ENCODE data around the gene THADA. TPM values are rescaled to one million over a fixed set of nuclear protein-coding genes. Genes with fewer than 3 reads are reported as not detected.

The THADA gene
- polyA plus RNA-seq, 4 donors = 6.3 to 13.5 (median 12.7) TPM

DNA sequence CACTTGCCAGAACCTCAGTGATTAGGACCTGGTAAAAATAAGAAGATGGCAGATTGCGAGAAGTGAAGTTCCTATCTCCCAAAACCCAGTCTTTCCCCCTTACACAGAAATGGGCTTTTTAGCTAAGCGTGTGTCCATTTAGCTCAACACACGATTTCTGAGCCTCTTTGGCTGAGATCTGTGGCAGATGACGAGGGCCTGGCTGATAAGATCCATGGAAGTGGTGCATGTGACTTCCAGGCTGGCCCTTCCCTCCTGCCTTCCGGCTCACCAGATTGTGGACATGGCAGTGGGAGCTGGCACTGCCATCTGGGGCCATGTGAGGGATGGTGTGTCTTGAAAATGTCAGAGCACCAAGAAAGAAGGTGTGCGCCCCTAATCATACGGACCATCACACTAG, 328.5 kb downstream of the THADA start:
- FAIRE-seq (no peak), DNase-seq (no peak)
- 89 to 94% (median 92%) methylated on average over 7 of the region's 7 CpGs for WGBS, 3 donors
- no peak overlapping the region for H3K4me3 ChIP-seq (ENCODE audit: low read depth in 1 of 3, low read length in 3 of 3)
- H3K27ac ChIP-seq (ENCODE audit: low read depth in 1 of 3, low read length in 2 of 3) = peak overlapping the region in 1 of 3 donors; percentile 32
- H3K9me3 ChIP-seq (ENCODE audit: control insufficient read depth in 2 of 2, insufficient read depth in 1 of 2, low read depth in 1 of 2, low read length in 1 of 2) = no peaks in the 10 kb centered on the region
- peaks cover 0 to 24% (median 0%) of the 10 kb centered on the region in 3 donors for H3K36me3 ChIP-seq (ENCODE audit: control insufficient read depth in 3 of 3, insufficient read depth in 2 of 3, low read depth in 1 of 3, low read length in 3 of 3)
- H3K4me1 ChIP-seq (ENCODE audit: control insufficient read depth in 3 of 3, insufficient read depth in 2 of 3, low read depth in 1 of 3, low read length in 2 of 3) = peaks cover 0 to 9% (median 3%) of the 10 kb centered on the region in 3 donors
- no peaks in the 10 kb centered on the region for H3K27me3 ChIP-seq (ENCODE audit: control insufficient read depth in 3 of 3, insufficient read depth in 3 of 3, low read length in 3 of 3)

DNA sequence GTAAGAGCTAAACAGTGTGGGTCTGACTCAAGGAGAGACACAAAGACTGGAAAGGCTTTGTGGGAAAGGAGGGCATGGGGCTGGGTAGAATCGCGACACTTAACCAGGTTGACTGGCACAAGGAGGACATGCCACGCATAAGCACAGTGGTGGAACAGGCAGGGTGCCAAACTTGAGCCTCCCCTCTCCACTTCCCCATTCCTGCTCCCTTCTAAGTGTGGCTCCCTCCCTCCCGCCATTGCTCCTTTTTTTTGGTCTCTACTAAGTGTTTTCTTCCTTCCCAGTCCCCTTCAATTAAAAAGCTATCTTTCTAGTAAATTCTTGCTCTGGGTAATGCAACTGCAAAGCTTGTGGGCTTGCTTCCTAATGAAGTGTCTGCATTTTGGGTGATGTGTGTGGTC, 329.1 kb downstream of the THADA start:
- Histone ChIP-seq H3K36me3 (ENCODE audit: control insufficient read depth in 3 of 3, insufficient read depth in 2 of 3, low read depth in 1 of 3, low read length in 3 of 3) (peaks cover 0 to 20% (median 0%) of the 10 kb centered on the region in 3 donors), H3K27me3 (ENCODE audit: control insufficient read depth in 3 of 3, insufficient read depth in 3 of 3, low read length in 3 of 3) (no peaks in the 10 kb centered on the region), H3K4me3 (ENCODE audit: low read depth in 1 of 3, low read length in 3 of 3) (no peak overlapping the region), H3K27ac (ENCODE audit: low read depth in 1 of 3, low read length in 2 of 3) (peak overlapping the region in 2 of 3 donors; percentile 17 to 46), H3K9me3 (ENCODE audit: control insufficient read depth in 2 of 2, insufficient read depth in 1 of 2, low read depth in 1 of 2, low read length in 1 of 2) (no peaks in the 10 kb centered on the region), H3K4me1 (ENCODE audit: control insufficient read depth in 3 of 3, insufficient read depth in 2 of 3, low read depth in 1 of 3, low read length in 2 of 3) (peaks cover 0 to 9% (median 3%) of the 10 kb centered on the region in 3 donors)
- WGBS, 3 donors = 74 to 98% (median 91%) methylated on average over 4 of the region's 4 CpGs
- DNase-seq = no peak
- no peak for FAIRE-seq

DNA sequence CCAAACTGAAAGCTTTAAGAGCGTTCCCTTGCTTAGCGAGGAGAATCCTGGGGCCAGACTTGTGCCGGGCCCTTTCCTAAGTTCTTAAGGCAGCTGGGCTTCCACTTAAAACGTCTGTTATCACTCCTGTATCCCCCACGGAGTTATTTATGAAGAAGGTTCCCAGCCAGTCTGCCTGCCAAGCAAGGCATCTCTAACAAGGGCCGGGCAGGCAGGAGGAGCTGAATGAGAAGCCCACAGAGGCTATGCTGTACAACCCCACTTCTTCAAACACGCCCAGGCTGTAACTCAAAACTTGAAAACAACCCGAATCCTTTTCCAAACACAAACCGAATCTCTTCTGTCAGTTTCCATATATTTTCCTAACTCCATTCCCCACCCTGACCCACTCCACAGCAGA, 330.4 kb downstream of the THADA start:
- no peak for FAIRE-seq
- Histone ChIP-seq H3K4me3 (ENCODE audit: low read depth in 1 of 3, low read length in 3 of 3) (no peak overlapping the region), H3K9me3 (ENCODE audit: control insufficient read depth in 2 of 2, insufficient read depth in 1 of 2, low read depth in 1 of 2, low read length in 1 of 2) (no peaks in the 10 kb centered on the region), H3K27ac (ENCODE audit: low read depth in 1 of 3, low read length in 2 of 3) (peak overlapping the region in 2 of 3 donors; percentile 47 to 68), H3K36me3 (ENCODE audit: control insufficient read depth in 3 of 3, insufficient read depth in 2 of 3, low read depth in 1 of 3, low read length in 3 of 3) (peaks cover 0 to 14% (median 0%) of the 10 kb centered on the region in 3 donors), H3K27me3 (ENCODE audit: control insufficient read depth in 3 of 3, insufficient read depth in 3 of 3, low read length in 3 of 3) (no peaks in the 10 kb centered on the region), H3K4me1 (ENCODE audit: control insufficient read depth in 3 of 3, insufficient read depth in 2 of 3, low read depth in 1 of 3, low read length in 2 of 3) (peaks cover 0 to 9% (median 3%) of the 10 kb centered on the region in 3 donors)
- WGBS, 3 donors = 64 to 83% (median 83%) methylated on average over 9 of the region's 9 CpGs
- no peak for DNase-seq

DNA sequence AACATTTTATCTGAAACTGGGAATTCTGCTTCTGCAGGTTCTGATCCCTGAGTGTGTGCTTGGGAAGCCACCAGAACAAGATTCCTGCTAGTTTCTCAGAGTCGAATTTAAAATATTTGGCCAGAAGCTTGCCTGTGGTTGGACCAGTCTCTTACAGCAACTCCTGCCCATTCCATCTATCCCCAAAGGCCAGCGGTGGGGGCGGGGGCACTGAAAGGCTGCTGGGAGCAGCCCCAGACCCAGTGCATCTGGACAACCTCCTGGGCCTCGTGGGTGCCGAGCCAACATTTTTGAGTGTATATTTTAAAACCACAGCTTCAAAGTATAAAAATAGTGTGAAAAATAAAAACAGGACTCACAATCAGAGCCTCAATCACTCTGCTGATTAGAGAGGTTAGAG, 330.8 kb downstream of the THADA start:
- DNase-seq = no peak
- peaks cover 0 to 8% (median 0%) of the 10 kb centered on the region in 3 donors for H3K4me1 ChIP-seq (ENCODE audit: control insufficient read depth in 3 of 3, insufficient read depth in 2 of 3, low read depth in 1 of 3, low read length in 2 of 3)
- no peak for FAIRE-seq
- H3K9me3 ChIP-seq (ENCODE audit: control insufficient read depth in 2 of 2, insufficient read depth in 1 of 2, low read depth in 1 of 2, low read length in 1 of 2) = no peaks in the 10 kb centered on the region
- H3K27me3 ChIP-seq (ENCODE audit: control insufficient read depth in 3 of 3, insufficient read depth in 3 of 3, low read length in 3 of 3) = no peaks in the 10 kb centered on the region
- WGBS, 3 donors = 64 to 91% (median 86%) methylated on average over 5 of the region's 5 CpGs
- peak overlapping the region in 2 of 3 donors; percentile 47 to 68 for H3K27ac ChIP-seq (ENCODE audit: low read depth in 1 of 3, low read length in 2 of 3)
- no peak overlapping the region for H3K4me3 ChIP-seq (ENCODE audit: low read depth in 1 of 3, low read length in 3 of 3)
- peaks cover 0 to 11% (median 0%) of the 10 kb centered on the region in 3 donors for H3K36me3 ChIP-seq (ENCODE audit: control insufficient read depth in 3 of 3, insufficient read depth in 2 of 3, low read depth in 1 of 3, low read length in 3 of 3)

DNA sequence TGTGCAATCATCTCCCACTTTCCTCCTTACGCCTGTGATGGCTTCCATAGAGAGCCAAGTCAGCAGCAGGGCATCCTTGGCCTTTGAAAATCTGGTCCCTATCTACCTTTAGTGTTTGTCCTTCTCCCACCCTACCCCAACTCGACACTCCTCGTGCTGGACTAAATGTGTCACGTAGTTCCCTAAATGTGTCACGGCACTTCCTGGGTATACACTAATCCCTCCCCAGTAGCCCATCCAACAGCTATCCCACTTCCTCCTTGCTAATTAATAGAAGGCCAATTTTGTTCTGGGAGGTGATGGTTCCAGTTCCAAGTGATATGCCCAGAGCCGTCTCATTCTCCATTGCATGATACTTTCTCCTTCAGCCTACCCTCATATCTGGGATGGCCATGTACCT, 332.9 kb downstream of the THADA start:
- Histone ChIP-seq H3K27me3 (ENCODE audit: control insufficient read depth in 3 of 3, insufficient read depth in 3 of 3, low read length in 3 of 3) (no peaks in the 10 kb centered on the region), H3K27ac (ENCODE audit: low read depth in 1 of 3, low read length in 2 of 3) (no peak overlapping the region), H3K9me3 (ENCODE audit: control insufficient read depth in 2 of 2, insufficient read depth in 1 of 2, low read depth in 1 of 2, low read length in 1 of 2) (no peaks in the 10 kb centered on the region), H3K4me3 (ENCODE audit: low read depth in 1 of 3, low read length in 3 of 3) (no peak overlapping the region), H3K36me3 (ENCODE audit: control insufficient read depth in 3 of 3, insufficient read depth in 2 of 3, low read depth in 1 of 3, low read length in 3 of 3) (peaks cover 0 to 3% (median 0%) of the 10 kb centered on the region in 3 donors), H3K4me1 (ENCODE audit: control insufficient read depth in 3 of 3, insufficient read depth in 2 of 3, low read depth in 1 of 3, low read length in 2 of 3) (no peaks in the 10 kb centered on the region)
- WGBS, 3 donors = 95 to 99% (median 99%) methylated on average over 6 of the region's 6 CpGs
- FAIRE-seq (no peak), DNase-seq (no peak)

DNA sequence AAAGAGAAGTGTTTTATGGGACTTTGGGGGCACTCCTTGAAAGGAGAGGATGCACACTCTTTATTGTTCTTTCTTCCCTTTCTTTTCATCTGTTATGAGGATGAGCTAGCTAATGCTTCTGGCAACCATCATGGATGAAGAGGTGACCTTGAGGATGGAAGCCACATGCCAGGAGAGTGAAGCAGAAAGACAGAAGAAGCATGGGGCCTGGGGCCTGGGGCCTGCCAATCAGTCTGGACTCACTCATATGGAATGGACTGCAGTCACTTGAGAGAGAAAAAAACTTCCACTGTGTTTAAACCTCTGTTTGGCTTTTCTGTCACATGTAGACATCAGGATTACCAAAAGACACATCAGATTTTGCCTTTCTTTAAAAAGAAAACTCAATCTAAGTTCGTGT, 333.6 kb downstream of the THADA start:
- 82 to 94% (median 88%) methylated on average over 1 of the region's 1 CpG for WGBS, 3 donors
- no peaks in the 10 kb centered on the region for H3K27me3 ChIP-seq (ENCODE audit: control insufficient read depth in 3 of 3, insufficient read depth in 3 of 3, low read length in 3 of 3)
- no peak for FAIRE-seq
- H3K9me3 ChIP-seq (ENCODE audit: control insufficient read depth in 2 of 2, insufficient read depth in 1 of 2, low read depth in 1 of 2, low read length in 1 of 2) = no peaks in the 10 kb centered on the region
- no peak for DNase-seq
- no peak overlapping the region for H3K4me3 ChIP-seq (ENCODE audit: low read depth in 1 of 3, low read length in 3 of 3)
- no peak overlapping the region for H3K27ac ChIP-seq (ENCODE audit: low read depth in 1 of 3, low read length in 2 of 3)
- H3K4me1 ChIP-seq (ENCODE audit: control insufficient read depth in 3 of 3, insufficient read depth in 2 of 3, low read depth in 1 of 3, low read length in 2 of 3) = no peaks in the 10 kb centered on the region
- peaks cover 0 to under 1% (median 0%) of the 10 kb centered on the region in 3 donors for H3K36me3 ChIP-seq (ENCODE audit: control insufficient read depth in 3 of 3, insufficient read depth in 2 of 3, low read depth in 1 of 3, low read length in 3 of 3)

DNA sequence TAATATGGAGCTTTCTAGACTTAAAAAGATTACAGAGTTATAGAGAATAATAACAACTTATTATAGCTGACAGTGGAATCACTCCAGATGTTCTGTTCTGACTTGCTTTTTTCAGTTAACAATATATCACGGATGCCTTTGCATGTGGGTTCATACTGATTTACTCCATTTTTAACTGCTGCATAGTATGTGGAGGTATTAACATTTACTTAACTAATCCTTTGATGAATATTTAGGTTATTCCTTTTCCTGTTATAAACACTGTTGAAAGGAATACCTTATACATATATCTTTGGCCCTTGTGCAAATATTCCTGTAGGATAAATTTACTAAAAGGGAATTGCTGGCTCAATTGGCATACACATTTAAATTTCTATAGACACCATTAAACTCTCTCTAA, 336.3 kb downstream of the THADA start:
- no peak overlapping the region for H3K4me3 ChIP-seq (ENCODE audit: low read depth in 1 of 3, low read length in 3 of 3)
- no peaks in the 10 kb centered on the region for H3K27me3 ChIP-seq (ENCODE audit: control insufficient read depth in 3 of 3, insufficient read depth in 3 of 3, low read length in 3 of 3)
- DNase-seq (no peak), FAIRE-seq (no peak)
- peaks cover 0 to 13% (median 0%) of the 10 kb centered on the region in 3 donors for H3K4me1 ChIP-seq (ENCODE audit: control insufficient read depth in 3 of 3, insufficient read depth in 2 of 3, low read depth in 1 of 3, low read length in 2 of 3)
- H3K27ac ChIP-seq (ENCODE audit: low read depth in 1 of 3, low read length in 2 of 3) = no peak overlapping the region
- WGBS, 3 donors = 94 to 97% (median 96%) methylated on average over 1 of the region's 1 CpG
- H3K9me3 ChIP-seq (ENCODE audit: control insufficient read depth in 2 of 2, insufficient read depth in 1 of 2, low read depth in 1 of 2, low read length in 1 of 2) = no peaks in the 10 kb centered on the region
- peaks cover 0 to 7% (median 0%) of the 10 kb centered on the region in 3 donors for H3K36me3 ChIP-seq (ENCODE audit: control insufficient read depth in 3 of 3, insufficient read depth in 2 of 3, low read depth in 1 of 3, low read length in 3 of 3)

DNA sequence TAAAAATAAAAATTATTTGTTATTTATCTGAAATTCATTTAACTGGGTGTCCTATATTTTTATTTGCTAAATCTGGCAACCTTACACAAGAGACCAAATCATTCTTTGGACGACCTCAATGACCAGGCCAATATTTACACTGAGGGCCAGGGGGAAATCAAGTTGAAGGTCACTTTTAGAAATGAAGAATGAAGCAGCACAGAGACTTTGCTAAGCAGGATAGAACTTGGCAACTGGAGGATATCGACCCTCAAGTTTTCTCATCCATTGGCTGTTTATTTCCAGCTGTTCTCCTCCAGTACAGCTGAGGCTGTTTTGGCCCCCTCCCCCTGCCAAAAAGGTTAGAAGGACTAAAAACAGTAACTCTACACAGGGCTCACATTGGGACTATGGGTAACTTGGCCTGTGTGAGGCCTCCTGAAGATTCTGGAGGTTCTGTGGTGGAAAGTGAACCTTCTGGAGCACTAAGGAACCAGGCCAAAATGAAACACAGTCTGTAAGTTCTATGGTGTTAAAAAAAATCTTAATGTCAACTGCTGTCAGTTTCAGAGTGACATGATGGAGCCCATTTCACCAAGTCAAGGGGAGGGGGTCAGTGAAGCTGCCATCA, 337.2 kb downstream of the THADA start:
- Histone ChIP-seq H3K4me1 (ENCODE audit: control insufficient read depth in 3 of 3, insufficient read depth in 2 of 3, low read depth in 1 of 3, low read length in 2 of 3) (peaks cover 0 to 13% (median 0%) of the 10 kb centered on the region in 3 donors), H3K36me3 (ENCODE audit: control insufficient read depth in 3 of 3, insufficient read depth in 2 of 3, low read depth in 1 of 3, low read length in 3 of 3) (peaks cover 0 to 7% (median 0%) of the 10 kb centered on the region in 3 donors), H3K9me3 (ENCODE audit: control insufficient read depth in 2 of 2, insufficient read depth in 1 of 2, low read depth in 1 of 2, low read length in 1 of 2) (no peaks in the 10 kb centered on the region), H3K4me3 (ENCODE audit: low read depth in 1 of 3, low read length in 3 of 3) (no peak overlapping the region), H3K27me3 (ENCODE audit: control insufficient read depth in 3 of 3, insufficient read depth in 3 of 3, low read length in 3 of 3) (no peaks in the 10 kb centered on the region), H3K27ac (ENCODE audit: low read depth in 1 of 3, low read length in 2 of 3) (no peak overlapping the region)
- WGBS, 3 donors = 70 to 91% (median 72%) methylated on average over 2 of the region's 2 CpGs
- FAIRE-seq (no peak), DNase-seq (no peak)

All from small intestine (tissue), 7 donors.